Esophagus mucosa (tissue), 1 donor: ENCODE measurements around the gene CRYBA2. TPM values are rescaled to one million over a fixed set of nuclear protein-coding genes. Genes with fewer than 3 reads are reported as not detected.

Experiments
- ATAC-seq: fragments of 200-7000 bp; cut with Tn5 transposase; one replicate; pipeline ENCODE4 v1.9.1; 2020
- total RNA-seq: library from RNA; stranded (reverse); gene quantifications from one replicate; pipeline ENCODE4 v1.2.4, GENCODE V29; 2023
- donor health status: DM: yes; HTN: yes; CAD: no.

Gene CRYBA2
- not detected for total RNA-seq

GRCh38 chr2:218993345-218994315 is at the start of gene CRYBA2:
CRYBA2 (minus strand) TSS chr2:218993422; CDS start chr2:218993176, 246 bp downstream.
- ATAC-seq = peak; percentile 17

- no peak for ATAC-seq
These were observed 49.5 kb upstream of the CRYBA2 start for GRCh38 chr2:219042750-219043149.

- ATAC-seq = no peak
These were observed 48.9 kb upstream of the CRYBA2 start for GRCh38 chr2:219042157-219042556.

GRCh38 chr2:219041252-219041651 is 48.0 kb upstream of the CRYBA2 start, which contains the start of gene CFAP65:
CFAP65 (minus strand) TSS chr2:219041516; CDS start chr2:219039048, 2,468 bp downstream.
- no peak for ATAC-seq

GRCh38 chr2:219038600-219038999 is 45.4 kb upstream of the CRYBA2 start:
- ATAC-seq = no peak

GRCh38 chr2:219037783-219038499 is 44.7 kb upstream of the CRYBA2 start:
- no peak for ATAC-seq

GRCh38 chr2:219035942-219036341 is 42.7 kb upstream of the CRYBA2 start:
- no peak for ATAC-seq

- no peak for ATAC-seq
These were observed 41.6 kb upstream of the CRYBA2 start for GRCh38 chr2:219034823-219035222.

- ATAC-seq = no peak
These were observed 39.0 kb upstream of the CRYBA2 start for GRCh38 chr2:219032051-219032745.

GRCh38 chr2:219031005-219031738 is 38.0 kb upstream of the CRYBA2 start:
- ATAC-seq = no peak

GRCh38 chr2:219030177-219030940 is 37.1 kb upstream of the CRYBA2 start:
- peak; percentile 19 for ATAC-seq

GRCh38 chr2:219029829-219030165 is 36.6 kb upstream of the CRYBA2 start:
- ATAC-seq = peak; percentile 84

GRCh38 chr2:219028996-219029828 is 36.0 kb upstream of the CRYBA2 start:
- ATAC-seq = no peak

- ATAC-seq = no peak
These were observed 34.9 kb upstream of the CRYBA2 start for GRCh38 chr2:219028141-219028540.

- no peak for ATAC-seq
These were observed 34.4 kb upstream of the CRYBA2 start for GRCh38 chr2:219027511-219028055.

GRCh38 chr2:219026946-219027345 is 33.7 kb upstream of the CRYBA2 start:
- no peak for ATAC-seq

- ATAC-seq = no peak
These were observed 32.7 kb upstream of the CRYBA2 start for GRCh38 chr2:219025637-219026585.

GRCh38 chr2:219024059-219024458 is 30.8 kb upstream of the CRYBA2 start:
- no peak for ATAC-seq

- ATAC-seq = no peak
These were observed 29.9 kb upstream of the CRYBA2 start for GRCh38 chr2:219023045-219023605.
